ENCODE measurements around the gene NEK7.

Gene NEK7

GRCh38 chr1:198156745-198157240 lies at the start of gene NEK7:
Gene NEK7 (plus strand): TSS chr1:198156998. CDS start chr1:198232581, 75,583 bp downstream.
- POLR2A ChIA-PET (ENCODE audit: low non-redundant PET) = interaction anchor here (0.6 to 1.0 kb wide), 2 partner anchors 61 to 167 kb away, joined by 3 read pairs; no protein-coding TSS in a partner anchor
- CTCF ChIA-PET = interaction anchor here (0.5 to 1.7 kb wide), 15 partner anchors 12 to 1558 kb away, joined by 3 to 5 read pairs (median 4); no protein-coding TSS in a partner anchor

DNA sequence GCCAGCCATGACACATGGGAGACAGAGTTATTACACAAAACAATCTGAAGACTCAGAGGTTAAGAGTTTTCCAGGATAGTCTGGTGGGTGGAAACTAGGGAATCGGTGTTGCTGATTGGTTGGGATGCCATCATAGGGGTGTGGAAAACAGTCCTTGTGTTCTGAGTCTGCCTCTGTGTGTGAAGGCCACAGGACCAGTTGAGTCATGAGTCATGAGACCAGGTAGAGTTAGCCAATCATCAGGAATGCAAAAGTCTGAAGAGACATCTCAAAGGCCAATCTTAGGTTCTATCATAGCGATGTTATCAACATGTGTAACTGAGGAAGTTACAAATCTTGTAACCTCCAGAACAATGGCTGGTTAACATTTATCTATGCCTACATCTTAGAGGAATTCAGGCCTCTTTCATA lies 49.7 kb upstream of the NEK7 start:
- CTCF ChIA-PET = no interaction called here
- no peak overlapping the region for H3K27ac ChIP-seq
- peak; percentile 50 for DNase-seq (ENCODE audit: low spot score)
- POLR2A ChIA-PET (ENCODE audit: low non-redundant PET) = no interaction called here
- TF ChIP-seq, protein P1, sequence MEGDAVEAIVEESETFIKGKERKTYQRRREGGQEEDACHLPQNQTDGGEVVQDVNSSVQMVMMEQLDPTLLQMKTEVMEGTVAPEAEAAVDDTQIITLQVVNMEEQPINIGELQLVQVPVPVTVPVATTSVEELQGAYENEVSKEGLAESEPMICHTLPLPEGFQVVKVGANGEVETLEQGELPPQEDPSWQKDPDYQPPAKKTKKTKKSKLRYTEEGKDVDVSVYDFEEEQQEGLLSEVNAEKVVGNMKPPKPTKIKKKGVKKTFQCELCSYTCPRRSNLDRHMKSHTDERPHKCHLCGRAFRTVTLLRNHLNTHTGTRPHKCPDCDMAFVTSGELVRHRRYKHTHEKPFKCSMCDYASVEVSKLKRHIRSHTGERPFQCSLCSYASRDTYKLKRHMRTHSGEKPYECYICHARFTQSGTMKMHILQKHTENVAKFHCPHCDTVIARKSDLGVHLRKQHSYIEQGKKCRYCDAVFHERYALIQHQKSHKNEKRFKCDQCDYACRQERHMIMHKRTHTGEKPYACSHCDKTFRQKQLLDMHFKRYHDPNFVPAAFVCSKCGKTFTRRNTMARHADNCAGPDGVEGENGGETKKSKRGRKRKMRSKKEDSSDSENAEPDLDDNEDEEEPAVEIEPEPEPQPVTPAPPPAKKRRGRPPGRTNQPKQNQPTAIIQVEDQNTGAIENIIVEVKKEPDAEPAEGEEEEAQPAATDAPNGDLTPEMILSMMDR (conservative IDR thresholded peaks at IDR 0.05; ENCODE audit: low read depth) = no peak

More at GRCh38 chr1:198156745-198157240, at the start of gene NEK7:
- peak; percentile 95 for DNase-seq (ENCODE audit: low spot score)
- TF ChIP-seq, protein P1 (conservative IDR thresholded peaks at IDR 0.05; ENCODE audit: low read depth) = no peak
- H3K27ac ChIP-seq = peak within 1 kb of the TSS; percentile 97

DNA sequence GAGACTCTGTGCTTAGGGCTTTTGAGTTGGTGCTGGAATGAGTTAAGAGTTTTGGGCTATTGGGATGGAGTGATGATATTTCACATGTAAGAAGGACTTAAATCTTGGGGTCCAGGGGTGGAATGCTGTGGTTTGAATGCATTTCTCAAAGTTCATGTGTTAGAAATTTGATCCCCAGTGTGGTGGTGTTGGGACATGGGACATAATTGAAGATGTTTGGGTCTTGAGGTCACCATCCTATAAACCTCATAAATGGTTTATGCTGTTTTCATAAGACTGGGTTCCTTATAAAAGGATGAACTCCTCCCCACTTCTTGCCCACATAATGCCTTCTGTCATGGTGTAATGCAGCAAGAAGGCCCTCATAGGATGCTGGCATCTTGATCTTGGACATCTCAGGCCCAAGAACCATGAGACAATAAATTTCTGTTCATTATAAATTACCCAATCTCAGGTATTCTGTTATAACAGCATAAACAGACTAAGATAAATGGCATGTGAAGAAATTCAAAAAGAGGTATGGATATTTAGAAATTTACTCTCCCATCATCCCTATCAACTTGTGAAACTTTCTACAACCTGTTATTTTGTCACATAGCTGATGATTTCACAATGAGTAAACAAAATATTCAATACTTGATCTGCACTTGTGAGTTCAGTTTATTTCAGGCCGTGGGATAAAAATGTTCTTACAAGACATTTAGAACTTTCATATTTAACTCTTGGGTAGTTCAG lies 48.0 kb upstream of the NEK7 start:
- no peak overlapping the region for H3K27ac ChIP-seq
- no peak for DNase-seq (ENCODE audit: low spot score)
- ChIA-PET CTCF (interaction anchor here (0.6 to 1.2 kb wide), 2 partner anchors 20 to 23 kb away, joined by 3 read pairs; no protein-coding TSS in a partner anchor), POLR2A (ENCODE audit: low non-redundant PET) (no interaction called here)
- TF ChIP-seq, protein P1 (conservative IDR thresholded peaks at IDR 0.05; ENCODE audit: low read depth) = no peak

- ChIA-PET POLR2A (ENCODE audit: low non-redundant PET) (no interaction called here), CTCF (interaction anchor here (0.6 to 1.2 kb wide), 2 partner anchors 21 to 23 kb away, joined by 3 read pairs; no protein-coding TSS in a partner anchor)
- no peak overlapping the region for H3K27ac ChIP-seq
- TF ChIP-seq, protein P1 (conservative IDR thresholded peaks at IDR 0.05; ENCODE audit: low read depth) = no peak
- DNase-seq (ENCODE audit: low spot score) = no peak
Observed at GRCh38 chr1:198109371-198109715, 47.5 kb upstream of the NEK7 start.

- ChIA-PET POLR2A (ENCODE audit: low non-redundant PET) (no interaction called here), CTCF (interaction anchor here (0.6 kb wide), 1 partner anchor 43 kb away, joined by 3 read pairs; no protein-coding TSS in a partner anchor)
- no peak overlapping the region for H3K27ac ChIP-seq
- no peak for DNase-seq (ENCODE audit: low spot score)
- TF ChIP-seq, protein P1 (conservative IDR thresholded peaks at IDR 0.05; ENCODE audit: low read depth) = no peak
Observed at GRCh38 chr1:198113342-198113750, 43.5 kb upstream of the NEK7 start.

DNA sequence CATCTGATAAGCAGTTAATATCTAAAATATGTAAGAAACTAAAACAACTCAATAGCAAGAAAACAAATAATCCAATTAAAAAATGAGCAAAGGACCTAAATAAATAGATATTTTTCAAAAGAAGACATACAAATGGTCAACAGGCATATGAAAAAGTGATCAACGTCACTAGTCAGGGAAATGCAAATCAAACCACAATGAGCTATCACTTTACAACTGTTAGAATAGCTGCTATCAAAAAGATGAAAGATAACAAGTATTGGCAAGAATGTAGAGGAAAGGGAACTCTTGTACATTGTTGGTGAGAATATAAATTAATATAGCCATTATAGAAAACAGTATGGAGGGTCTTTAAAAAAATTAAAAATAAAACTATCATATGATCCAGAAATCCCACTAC lies 40.7 kb upstream of the NEK7 start:
- no peak for DNase-seq (ENCODE audit: low spot score)
- H3K27ac ChIP-seq = no peak overlapping the region
- ChIA-PET POLR2A (ENCODE audit: low non-redundant PET) (no interaction called here), CTCF (interaction anchor here (0.5 kb wide), 1 partner anchor 117 kb away, joined by 3 read pairs; no protein-coding TSS in a partner anchor)
- TF ChIP-seq, protein P1 (conservative IDR thresholded peaks at IDR 0.05; ENCODE audit: low read depth) = no peak

Measured in RWPE1 (cell line).